GM19324 (cell line): Measurements from ENCODE around the gene ZNF684.
"Not testable (repeated sequence)": the region's sequence is repeated elsewhere in the genome, so short reads cannot be mapped to it uniquely, and the experiment has no call there.

ENCODE experiments used
- ATAC-seq: cut with Tn5 transposase; IDR thresholded peaks from one replicate; pipeline ENCODE4 v1.9.1; 2021; ENCODE audit warnings: mild to moderate bottlenecking, moderate library complexity; ENCODE audit not compliant: unreplicated experiment, low FRiP score

ZNF684 gene

GRCh38 chr1:40564913-40565312 is 33.5 kb downstream of the ZNF684 start:
- no peak for ATAC-seq

- ATAC-seq: no peak
These were observed 36.4 kb downstream of the ZNF684 start for GRCh38 chr1:40567825-40568224.

- ATAC-seq: not testable (repeated sequence)
These were observed 43.4 kb downstream of the ZNF684 start for GRCh38 chr1:40574805-40575204.

- no peak for ATAC-seq
These were observed 43.9 kb downstream of the ZNF684 start for GRCh38 chr1:40575336-40575735.

- ATAC-seq: no peak
These were observed 50.7 kb downstream of the ZNF684 start for GRCh38 chr1:40582116-40582515.

GRCh38 chr1:40583980-40584379 is 52.5 kb downstream of the ZNF684 start:
- ATAC-seq: no peak

GRCh38 chr1:40588586-40588985 is 57.1 kb downstream of the ZNF684 start:
- no peak for ATAC-seq

- ATAC-seq: no peak
These were observed 60.8 kb downstream of the ZNF684 start for GRCh38 chr1:40592107-40592803.

- no peak for ATAC-seq
These were observed 62.2 kb downstream of the ZNF684 start for GRCh38 chr1:40593449-40594186.

GRCh38 chr1:40594187-40594531 is 62.7 kb downstream of the ZNF684 start:
- no peak for ATAC-seq

- ATAC-seq: no peak
These were observed 64.2 kb downstream of the ZNF684 start for GRCh38 chr1:40595623-40596022.
